CD4-positive, alpha-beta T cell treated with Interleukin-12 subunit alpha and Interleukin-12 subunit beta, for 1 hour (primary cell): ENCODE results near the gene NPR2.

ENCODE experiments used
- DNase-seq: peaks from one replicate; pipeline ENCODE4 v3.0.0-alpha.2; 2020

The NPR2 gene

DNA sequence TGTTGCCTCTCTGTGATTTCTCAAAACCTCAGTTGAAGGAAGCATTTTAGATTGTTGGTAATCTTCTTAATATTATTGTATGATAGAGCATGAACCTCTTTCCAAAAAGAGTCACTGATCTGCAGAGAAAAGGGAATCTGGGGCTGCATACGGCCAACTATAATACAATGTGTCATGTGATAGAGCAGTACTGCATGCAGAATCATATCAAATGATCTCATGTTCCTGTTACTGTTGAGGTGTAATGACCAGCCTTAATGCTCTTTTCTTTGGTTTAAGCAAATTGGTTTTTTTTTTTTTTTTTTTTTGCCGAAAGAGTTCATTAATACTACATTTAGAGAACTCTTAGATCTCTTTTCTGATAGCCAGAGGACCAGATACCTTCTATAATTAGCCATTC, 24.4 kb upstream of the NPR2 start:
- no peak for DNase-seq

DNA sequence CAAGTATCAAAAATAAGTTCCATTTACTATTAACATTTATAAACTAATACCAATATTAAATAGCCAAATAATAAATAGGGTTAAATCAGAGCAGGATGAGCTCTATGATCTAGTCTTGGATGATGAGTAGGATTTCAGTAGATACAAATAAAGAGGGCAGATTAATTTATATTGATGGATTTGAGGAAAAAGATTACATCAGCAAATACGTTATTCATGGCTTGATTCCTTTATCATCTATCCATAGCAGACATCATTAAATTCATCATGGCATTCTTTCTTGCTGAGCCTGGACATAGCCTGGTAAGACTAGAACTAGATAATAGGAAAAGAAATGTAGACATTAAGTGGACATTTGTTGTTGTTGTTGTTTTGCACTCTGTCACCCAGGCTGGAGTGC, 23.9 kb upstream of the NPR2 start:
- DNase-seq: no peak

DNA sequence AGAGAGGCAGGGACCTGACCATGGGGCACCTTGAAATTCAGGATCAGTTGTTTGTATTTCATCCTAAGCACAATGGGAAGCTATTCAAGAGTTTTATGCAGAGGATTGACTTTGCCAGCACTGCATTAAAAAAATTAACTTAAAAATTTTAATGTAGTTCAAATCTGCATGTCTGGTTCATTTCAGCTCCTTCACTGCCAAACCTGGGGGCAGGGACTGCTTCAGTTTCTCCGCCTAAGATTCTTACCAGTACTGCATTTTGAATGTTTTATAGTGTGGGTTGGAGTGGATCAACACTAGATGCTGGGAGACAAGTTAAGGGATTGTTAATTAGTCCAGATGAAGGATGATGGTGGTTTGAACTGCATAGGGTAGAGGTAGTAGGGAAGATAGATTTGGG, 21.6 kb upstream of the NPR2 start:
- DNase-seq: no peak

DNA sequence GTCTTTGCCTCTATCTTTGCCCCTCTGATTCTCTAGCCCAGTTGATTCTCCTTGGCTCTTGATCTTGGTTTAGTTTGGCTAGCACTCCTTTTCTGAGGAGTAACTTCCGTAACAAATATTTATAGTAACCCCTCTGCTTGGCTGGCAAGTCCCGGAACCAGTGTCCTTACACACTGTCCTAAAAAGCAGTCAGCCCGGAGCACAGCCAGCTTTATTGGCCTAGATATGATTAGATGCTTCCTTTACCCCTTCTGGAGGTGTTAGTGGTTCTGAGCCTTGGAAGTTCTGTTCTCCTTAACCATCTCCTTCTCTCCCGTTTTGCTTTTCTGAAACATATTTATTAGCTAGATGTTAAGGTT, 20.3 kb upstream of the NPR2 start:
- no peak for DNase-seq

DNA sequence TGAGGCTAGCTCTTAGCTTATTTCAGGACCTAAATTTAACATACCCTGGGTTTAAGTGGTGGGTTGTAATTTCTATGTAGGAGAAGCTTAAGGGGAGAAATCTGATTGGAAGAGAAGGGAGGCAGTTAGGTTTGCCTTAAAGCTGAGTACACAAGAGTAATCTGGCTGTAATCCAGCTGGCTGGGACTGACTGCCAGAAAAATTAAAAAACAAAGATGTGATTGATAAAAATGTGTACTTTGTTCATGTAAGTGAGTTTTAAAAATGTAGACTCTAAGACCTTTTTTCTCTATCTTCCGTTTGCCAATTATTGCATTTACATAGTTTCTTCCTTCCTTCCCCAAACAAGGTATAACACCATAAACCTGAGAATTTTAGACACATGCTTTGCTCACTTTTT, 19.9 kb upstream of the NPR2 start:
- no peak for DNase-seq

DNA sequence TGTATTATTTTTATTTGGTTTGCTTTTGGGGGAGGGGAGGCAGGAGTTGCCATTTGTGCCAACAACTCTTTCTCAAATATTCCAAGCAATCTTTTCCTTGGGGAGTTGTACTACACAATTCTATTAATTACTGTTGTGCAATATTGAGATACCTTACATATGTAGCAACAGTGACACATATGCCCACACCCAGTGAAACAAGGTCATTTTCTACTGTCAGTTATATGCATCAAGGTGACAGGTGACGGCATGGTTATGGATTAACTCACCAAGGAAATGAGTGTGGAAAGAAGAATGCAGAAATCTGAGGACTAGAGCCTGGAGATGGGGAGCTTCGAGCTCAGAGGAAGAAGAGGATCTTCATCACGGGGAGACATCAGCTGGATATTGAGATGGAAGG, 19.4 kb upstream of the NPR2 start:
- DNase-seq: no peak

DNA sequence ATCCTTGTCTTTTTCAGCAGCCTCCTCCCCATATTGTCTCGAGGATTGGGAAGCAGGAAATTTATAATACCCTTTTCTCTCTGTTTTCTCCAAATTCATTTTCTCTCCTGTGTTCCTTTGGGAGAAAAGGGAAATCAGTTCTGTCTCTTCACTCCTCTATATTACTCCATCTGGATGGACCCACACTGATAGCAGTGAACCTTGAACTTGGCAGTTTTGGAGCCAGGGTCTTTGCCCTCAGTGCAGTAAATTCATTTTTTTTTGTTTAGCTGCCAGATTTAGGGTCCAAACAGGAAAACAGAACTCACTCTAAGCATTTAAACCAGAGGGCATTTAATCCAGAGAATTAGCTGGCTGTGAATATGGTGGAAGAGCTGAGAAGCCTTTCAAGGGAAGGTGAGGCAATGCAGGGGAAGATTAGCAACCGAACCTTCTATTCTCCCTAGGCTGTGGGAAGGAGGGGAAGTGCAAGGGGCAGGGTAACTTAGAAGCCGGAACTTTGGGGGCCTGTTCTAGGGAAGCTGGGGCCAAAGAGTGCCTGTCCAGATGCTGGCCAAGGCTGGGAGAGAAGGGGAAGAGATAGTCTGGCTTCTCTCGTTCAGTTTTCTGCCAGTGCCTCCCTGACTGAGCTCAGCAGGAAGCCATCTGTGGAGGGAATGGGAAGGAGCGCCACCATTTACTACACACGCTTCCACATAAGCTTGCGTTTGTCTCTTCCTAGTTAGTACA, 16.3 kb upstream of the NPR2 start:
- no peak for DNase-seq

DNA sequence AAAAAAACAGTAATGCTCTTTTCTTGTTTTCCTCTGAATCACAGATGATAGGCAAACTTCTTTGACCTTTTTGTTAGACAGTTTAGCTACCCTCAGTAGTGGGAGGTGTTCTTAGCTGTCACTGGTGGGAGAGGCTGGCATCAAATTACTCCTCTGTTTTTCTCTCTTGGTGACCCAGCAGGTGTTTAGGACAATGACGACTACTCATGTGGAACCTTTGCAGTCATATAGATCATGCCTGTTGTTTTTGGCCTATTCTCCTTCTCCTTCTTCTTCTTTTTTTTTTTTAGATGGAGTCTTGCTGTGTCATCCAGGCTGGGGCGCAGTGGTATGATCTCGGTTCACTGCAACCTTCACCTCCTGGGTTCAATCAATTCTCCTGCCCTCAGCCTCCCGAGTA, 15.4 kb upstream of the NPR2 start:
- no peak for DNase-seq

DNA sequence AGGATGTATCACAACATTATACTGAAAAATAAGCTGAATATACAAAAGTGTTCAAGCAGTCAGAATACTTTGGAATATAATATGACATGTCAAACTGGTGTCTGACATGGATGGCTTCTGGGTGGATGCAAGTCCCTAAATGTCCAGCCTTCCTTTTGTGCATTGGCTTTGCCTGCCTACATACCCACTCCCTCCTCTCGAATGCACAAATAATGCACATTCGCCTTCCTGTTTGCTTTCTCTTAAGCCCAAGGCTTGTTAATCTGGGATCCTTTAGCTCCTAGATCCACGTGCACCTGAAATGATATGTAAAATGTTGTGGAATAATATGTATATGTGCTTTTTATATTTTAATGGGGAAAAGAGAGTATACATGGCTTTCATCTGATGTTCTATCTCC, 12.9 kb upstream of the NPR2 start:
- no peak for DNase-seq

DNA sequence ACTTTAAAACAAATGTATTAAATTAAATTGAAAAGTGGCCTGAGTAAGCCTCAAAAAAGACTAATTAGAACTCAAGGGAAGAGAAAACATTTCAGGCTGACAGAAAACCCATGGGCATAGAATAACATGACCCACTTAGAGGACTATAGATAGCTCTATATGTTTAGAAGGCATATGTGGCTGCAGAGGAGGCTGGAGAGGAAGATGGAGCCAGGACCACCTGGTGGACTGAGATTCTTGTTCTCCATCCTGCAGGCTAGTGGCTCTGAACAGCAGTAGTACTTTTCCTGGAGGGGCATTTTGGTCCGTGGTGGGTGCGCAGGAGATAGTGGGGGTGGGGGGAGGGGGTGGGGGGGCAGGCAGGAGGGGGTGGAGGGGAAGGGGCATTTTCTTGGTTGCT, 10.3 kb upstream of the NPR2 start:
- no peak for DNase-seq

DNA sequence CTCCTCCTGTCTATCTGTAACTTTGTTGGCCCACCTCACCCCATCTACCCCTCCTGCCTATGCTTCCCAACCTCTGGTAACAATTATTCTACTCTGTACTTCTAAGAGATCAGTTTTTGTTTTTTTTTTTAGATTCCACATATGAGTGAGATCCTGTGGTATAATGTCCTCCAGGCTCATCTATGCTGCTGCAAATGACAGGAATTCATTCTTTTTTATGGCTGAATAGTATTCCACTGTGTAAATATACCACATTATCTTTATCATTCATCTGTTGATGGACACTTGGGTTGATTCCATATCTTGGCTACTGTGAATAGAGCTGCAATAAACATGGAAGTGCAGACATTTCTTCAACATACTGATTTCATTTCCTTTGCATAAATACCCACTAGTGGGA, 8.0 kb upstream of the NPR2 start:
- DNase-seq: no peak

DNA sequence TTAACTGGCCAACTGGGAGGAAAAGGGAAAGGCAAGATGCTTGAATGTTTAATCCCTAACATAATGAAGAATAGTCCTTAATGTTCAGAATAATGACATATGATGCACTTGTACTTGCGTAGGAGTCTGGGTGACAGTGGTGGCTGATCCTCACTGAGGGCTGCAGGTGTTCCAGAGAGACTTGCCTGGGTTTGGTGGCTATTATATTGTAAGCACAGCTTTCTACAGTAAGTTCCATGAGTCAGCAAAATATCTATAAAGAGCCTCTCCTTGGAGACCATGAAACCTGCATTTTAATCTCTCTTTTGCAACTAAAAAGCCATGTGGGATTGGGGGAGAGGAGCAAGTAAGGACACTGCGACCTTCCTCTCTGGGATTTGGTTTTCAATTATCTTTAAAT, 1.9 kb upstream of the NPR2 start:
- no peak for DNase-seq

DNA sequence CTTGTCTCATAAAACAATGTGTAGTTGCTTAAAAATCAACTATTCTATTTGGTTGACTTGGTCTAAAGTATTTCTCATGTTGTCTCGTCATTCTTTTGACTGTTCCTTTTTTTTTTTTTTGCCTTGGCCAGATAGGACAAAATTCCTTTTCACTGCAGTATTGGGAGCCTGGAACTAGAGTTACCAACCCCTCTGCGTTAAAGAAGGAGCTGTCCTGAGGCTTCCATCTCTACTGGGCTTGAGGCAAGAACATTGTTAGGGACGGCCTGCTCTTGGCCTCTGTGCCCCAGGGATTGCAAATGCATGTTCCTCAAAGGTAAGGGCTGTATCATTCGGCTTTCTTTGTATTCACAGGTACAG, 1.4 kb upstream of the NPR2 start:
- DNase-seq: no peak

DNA sequence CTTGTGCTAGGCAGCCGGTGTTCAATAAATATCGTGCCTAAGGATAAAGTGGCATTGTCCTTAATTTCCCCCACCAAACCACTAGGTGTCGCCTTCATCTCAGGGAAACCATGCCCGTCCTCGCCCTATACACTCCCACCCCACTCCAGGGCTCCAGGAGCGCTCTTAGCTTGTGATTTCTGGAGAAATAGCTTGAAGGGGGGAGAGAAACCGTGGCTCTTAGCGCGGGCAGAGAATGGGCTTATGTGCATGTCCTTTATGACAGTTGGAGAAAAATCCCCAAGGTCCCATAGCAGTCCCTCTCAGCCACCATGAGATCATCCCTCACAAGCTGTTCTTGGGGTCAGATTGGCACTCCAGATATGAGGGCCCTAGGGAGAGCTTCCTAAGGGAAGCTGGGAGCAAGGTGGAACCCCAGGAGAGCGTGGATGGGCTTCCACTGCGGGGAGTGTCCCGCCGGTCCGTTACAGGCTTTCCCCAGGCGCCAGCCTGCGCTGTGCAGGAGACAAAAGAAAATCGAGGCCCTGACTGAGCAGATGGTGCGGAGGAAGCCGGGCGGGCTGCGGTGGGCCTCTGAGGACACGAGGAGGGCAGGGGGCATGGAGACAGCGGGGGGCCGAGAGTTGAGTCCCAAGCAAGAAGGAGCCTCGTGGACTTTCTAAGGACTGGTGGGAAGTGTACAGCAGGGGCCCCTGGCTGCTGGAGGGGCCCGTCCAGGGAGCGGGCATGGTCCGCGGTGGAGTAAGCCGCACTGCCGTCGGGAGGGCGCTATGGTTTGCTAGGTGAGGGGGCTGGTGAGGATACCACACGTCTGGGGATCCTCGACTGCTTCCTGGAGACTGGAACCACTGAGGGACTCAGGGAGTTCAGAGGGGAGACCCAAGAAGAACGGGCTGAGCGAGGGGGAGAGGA, 750 bp upstream of the NPR2 start:
- peak; percentile 75 for DNase-seq

DNA sequence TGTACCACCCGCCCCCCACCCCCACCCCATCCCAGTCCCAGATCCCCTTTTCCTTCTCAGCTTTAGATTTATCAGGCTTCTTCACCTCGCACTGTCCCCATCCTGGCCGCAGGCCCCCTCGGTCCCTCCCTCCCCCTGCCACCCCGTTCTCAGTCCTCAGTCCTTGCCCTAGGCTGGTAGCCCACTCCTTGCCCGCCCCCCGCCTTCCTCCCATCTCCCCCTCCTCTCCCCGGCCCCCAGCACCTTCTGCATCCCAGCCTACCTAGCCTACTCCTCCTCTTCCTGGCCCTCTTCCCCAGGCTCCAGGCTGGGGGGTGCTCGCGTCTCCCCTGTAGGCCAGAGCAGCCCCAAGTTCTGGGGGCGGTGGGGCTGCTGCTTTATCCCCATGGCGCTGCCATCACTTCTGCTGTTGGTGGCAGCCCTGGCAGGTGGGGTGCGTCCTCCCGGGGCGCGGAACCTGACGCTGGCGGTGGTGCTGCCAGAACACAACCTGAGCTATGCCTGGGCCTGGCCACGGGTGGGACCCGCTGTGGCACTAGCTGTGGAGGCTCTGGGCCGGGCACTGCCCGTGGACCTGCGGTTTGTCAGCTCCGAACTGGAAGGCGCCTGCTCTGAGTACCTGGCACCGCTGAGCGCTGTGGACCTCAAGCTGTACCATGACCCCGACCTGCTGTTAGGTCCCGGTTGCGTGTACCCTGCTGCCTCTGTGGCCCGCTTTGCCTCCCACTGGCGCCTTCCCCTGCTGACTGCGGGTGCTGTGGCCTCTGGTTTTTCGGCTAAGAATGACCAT, 828 bp downstream of the NPR2 start:
- DNase-seq: no peak

DNA sequence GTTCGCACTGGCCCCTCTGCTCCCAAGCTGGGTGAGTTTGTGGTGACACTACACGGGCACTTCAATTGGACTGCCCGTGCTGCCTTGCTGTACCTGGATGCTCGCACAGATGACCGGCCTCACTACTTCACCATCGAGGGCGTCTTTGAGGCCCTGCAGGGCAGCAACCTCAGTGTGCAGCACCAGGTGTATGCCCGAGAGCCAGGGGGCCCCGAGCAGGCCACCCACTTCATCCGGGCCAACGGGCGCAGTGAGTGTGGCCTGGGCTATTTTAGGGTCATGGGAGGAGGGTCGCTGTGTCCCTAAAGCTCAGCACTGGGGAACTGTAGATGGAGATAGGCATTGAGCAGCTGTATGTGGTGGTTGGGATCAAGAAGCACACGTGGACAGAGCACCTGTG, 1.4 kb downstream of the NPR2 start:
- DNase-seq: no peak

DNA sequence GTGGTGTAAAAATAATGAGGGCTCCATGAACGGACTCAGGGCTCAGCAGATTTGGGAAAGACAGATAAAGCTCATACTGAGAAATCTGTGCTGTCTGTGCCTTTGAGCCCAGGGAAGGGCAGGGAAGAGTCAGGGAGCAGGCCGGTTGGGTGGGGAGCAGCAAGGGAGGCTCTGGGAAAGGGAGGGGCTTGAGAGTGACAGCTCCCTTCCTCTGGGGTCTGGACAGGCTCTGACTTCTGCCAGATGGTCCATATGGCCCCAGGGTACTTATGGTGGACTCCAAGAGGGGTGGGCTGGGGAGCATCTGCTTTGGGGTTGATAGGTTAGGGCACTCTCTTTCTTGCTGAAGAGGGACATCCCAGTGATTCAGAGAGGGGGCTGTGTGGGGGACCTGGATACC, 2.1 kb downstream of the NPR2 start:
- no peak for DNase-seq

DNA sequence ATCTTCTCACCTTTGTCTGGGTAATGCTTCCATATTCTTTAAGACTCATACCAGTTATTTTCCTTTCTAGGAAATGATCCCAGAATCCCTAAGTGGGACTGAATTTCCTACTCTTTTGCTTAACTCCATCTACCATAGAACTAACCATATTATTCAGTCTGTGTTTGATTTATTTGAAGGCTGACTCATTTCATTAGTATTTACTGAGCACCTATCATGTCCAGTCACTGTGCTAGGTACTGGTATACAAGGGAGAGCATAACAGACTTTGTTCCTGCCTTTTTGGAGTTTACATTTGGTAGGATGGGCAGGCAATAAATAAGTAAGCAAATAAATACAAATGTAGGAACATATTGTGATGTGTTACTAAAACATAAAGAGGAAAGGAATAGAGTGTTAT, 4.3 kb downstream of the NPR2 start:
- no peak for DNase-seq

DNA sequence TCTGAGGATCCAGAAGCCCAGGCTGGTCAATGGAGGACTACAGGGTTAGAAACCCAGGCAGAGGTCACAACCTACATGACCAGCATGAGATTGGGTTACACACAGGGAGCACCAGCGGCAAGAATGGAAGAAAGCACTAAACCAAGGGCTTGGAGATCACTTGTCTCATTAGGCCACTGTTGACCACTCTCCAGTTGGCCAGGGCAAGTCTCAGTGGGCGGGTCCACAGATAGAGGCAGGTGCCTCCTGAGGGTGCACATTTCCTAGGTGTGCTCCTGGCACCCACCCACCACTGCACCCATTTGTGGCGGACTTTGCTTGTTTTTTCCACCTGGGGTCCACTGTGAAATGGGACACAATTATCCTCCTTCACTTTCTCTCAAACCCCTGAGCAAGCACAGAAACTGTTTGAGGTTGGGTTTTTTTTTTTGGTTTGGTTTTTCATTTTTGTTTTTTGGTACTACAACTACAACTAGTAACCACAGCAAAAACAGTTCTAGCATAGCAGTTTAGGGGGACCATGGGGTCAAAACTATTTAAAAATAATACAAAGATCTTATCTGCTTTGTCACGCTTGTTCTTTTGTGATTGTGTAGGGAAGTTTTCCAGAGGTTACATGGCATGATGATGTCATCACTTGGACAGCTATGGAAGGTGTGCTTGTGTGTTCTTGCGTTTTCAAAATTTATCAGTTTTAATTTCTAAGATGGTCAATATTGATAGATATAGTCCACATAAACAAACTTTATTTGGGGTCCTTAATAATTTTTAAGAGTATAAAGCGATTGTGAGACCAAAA, 6.1 kb downstream of the NPR2 start:
- DNase-seq: no peak

DNA sequence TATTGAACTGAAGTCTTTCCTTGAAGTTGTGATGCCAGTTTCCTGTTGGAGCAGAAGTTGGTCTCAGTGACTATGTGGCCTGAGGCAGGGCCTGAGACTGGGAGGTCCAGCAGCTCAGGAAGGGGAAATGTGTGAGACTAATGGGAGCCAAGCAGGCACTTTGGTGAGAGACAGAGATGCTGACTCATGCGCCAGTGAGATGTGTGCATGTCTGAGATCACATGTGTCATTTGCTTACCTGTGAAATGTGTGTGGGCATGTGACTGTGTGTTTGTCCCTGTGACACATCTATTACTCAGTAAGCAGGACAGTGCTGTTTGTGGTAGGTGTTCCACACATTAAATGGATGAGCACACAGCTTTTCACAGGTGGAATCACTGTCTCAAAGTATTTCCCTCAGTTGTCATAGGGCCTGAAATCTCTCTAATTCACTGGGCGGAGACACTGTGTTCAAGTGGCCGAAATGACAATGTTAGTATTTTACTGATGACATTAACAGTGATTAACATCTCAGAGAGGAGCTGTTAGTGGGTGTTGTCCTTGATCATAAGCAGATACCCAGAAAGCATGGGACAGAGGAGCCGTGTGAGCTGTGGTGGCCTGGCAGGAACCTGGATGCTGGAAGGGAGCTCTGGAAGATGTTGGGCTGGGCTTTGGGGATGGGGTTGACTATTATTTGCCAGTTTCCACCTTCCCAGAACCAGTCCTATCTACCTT, 7.4 kb downstream of the NPR2 start:
- DNase-seq: no peak

DNA sequence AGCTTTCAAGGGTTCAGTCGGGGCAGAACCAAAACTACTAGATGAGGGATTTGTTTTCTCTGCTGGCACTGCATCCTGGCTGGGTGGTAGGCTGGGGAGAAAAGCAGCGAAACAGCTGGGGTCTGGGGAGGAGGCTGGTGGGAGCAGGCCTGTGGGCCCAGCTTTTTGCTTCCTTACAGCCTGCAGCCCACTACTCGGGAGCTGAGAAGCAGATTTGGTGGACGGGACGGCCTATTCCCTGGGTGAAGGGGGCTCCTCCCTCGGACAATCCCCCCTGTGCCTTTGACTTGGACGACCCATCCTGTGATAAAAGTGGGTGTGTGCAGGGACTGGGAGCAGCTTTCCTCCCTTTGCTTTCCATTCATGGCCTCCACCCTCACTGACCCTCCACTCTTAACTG, 9.1 kb downstream of the NPR2 start:
- DNase-seq: no peak
